ENCODE data around the gene TMEM178A.

Gene TMEM178A

GRCh38 chr2:39640107-39640506 is 25.6 kb upstream of the TMEM178A start:
- Histone ChIP-seq H3K14ac (ENCODE audit: low read length) (no peak overlapping the region), H3K36me3 (ENCODE audit: control insufficient read depth in 1 of 2, insufficient read depth in 2 of 2, low read length in 2 of 2) (no peaks in the 10 kb centered on the region), H2AFZ (ENCODE audit: insufficient read depth, low read length, poor library complexity) (no peak overlapping the region), H3K23ac (ENCODE audit: low read length) (no peak overlapping the region), H2BK120ac (ENCODE audit: insufficient read depth, low read length, poor library complexity) (no peak overlapping the region), H4K91ac (ENCODE audit: low read depth, low read length) (no peak overlapping the region), H3K4me1 (ENCODE audit: control insufficient read depth in 1 of 2, insufficient read depth in 2 of 2, low read length in 2 of 2) (peaks cover 0 to 2% of the 10 kb centered on the region in 2 experiments), H3K18ac (ENCODE audit: low read length) (no peak overlapping the region), H3K9ac (ENCODE audit: low read length) (no peak overlapping the region), H4K12ac (ENCODE audit: low read depth, low read length) (no peak overlapping the region), H3K4me2 (ENCODE audit: low read length) (no peak overlapping the region), H3K9me3 (ENCODE audit: insufficient read depth, low read depth, low read length) (no peaks in the 10 kb centered on the region), H3K27ac (ENCODE audit: low read depth, low read length) (no peak overlapping the region), H2AK5ac (ENCODE audit: low read length) (no peak overlapping the region), H2BK12ac (ENCODE audit: low read length) (no peak overlapping the region), H4K8ac (ENCODE audit: low read depth, low read length) (no peak overlapping the region), H3K79me2 (ENCODE audit: control insufficient read depth, insufficient read depth, low read length, poor library complexity) (no peaks in the 10 kb centered on the region), H3K4ac (ENCODE audit: low read depth, low read length) (no peak overlapping the region), H3K4me3 (ENCODE audit: low read depth, low read length) (no peak overlapping the region), H3K27me3 (ENCODE audit: insufficient read depth, low read length) (no peaks in the 10 kb centered on the region), H2BK5ac (ENCODE audit: low read depth, low read length, poor library complexity) (no peak overlapping the region), H3K79me1 (ENCODE audit: low read length) (no peaks in the 10 kb centered on the region)
- no CpG with 5 or more reads among the region's 2 CpGs for WGBS (ENCODE audit: extremely low coverage, insufficient coverage, insufficient read length)
- DNase-seq: no peak

- Histone ChIP-seq H3K79me1 (ENCODE audit: low read length) (no peaks in the 10 kb centered on the region), H2AFZ (ENCODE audit: insufficient read depth, low read length, poor library complexity) (no peak overlapping the region), H3K4me2 (ENCODE audit: low read length) (no peak overlapping the region), H3K23ac (ENCODE audit: low read length) (no peak overlapping the region), H4K12ac (ENCODE audit: low read depth, low read length) (no peak overlapping the region), H3K27me3 (ENCODE audit: insufficient read depth, low read length) (no peaks in the 10 kb centered on the region), H3K9ac (ENCODE audit: low read length) (no peak overlapping the region), H3K27ac (ENCODE audit: low read depth, low read length) (no peak overlapping the region), H3K4ac (ENCODE audit: low read depth, low read length) (no peak overlapping the region), H2BK5ac (ENCODE audit: low read depth, low read length, poor library complexity) (no peak overlapping the region), H3K18ac (ENCODE audit: low read length) (no peak overlapping the region), H3K36me3 (ENCODE audit: control insufficient read depth in 1 of 2, insufficient read depth in 2 of 2, low read length in 2 of 2) (no peaks in the 10 kb centered on the region), H2BK12ac (ENCODE audit: low read length) (no peak overlapping the region), H4K91ac (ENCODE audit: low read depth, low read length) (no peak overlapping the region), H4K8ac (ENCODE audit: low read depth, low read length) (no peak overlapping the region), H3K79me2 (ENCODE audit: control insufficient read depth, insufficient read depth, low read length, poor library complexity) (no peaks in the 10 kb centered on the region), H3K14ac (ENCODE audit: low read length) (no peak overlapping the region), H2AK5ac (ENCODE audit: low read length) (no peak overlapping the region), H3K4me3 (ENCODE audit: low read depth, low read length) (no peak overlapping the region), H2BK120ac (ENCODE audit: insufficient read depth, low read length, poor library complexity) (no peak overlapping the region), H3K4me1 (ENCODE audit: control insufficient read depth in 1 of 2, insufficient read depth in 2 of 2, low read length in 2 of 2) (peaks cover 0 to 2% of the 10 kb centered on the region in 2 experiments), H3K9me3 (ENCODE audit: insufficient read depth, low read depth, low read length) (no peaks in the 10 kb centered on the region)
- no peak for DNase-seq
- no CpG with 5 or more reads among the region's 2 CpGs for whole genome bisulfite sequencing (ENCODE audit: extremely low coverage, insufficient coverage, insufficient read length)
Observed at GRCh38 chr2:39640681-39641080, 25.0 kb upstream of the TMEM178A start.

DNA sequence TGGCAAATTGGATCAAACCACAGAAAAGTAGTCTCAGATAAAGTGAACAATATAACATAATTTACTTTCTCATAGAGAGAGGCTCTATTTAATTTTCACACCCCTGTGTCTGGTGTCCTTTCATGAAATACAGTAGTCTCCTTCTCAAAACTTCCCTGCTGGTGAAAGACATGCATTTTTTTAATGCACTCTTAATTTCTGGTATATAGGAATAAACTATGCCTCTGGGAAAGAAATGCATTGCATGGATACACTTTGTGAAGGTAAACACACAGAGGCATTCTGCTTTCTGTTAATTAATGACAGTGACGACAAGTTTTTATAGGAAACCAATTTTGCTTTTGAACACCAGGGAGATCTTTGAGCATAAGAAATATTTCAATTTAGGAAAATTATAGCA is 24.1 kb upstream of the TMEM178A start:
- Histone ChIP-seq H3K9me3 (ENCODE audit: insufficient read depth, low read depth, low read length) (no peaks in the 10 kb centered on the region), H4K91ac (ENCODE audit: low read depth, low read length) (no peak overlapping the region), H3K14ac (ENCODE audit: low read length) (no peak overlapping the region), H3K4me2 (ENCODE audit: low read length) (no peak overlapping the region), H2BK12ac (ENCODE audit: low read length) (no peak overlapping the region), H4K12ac (ENCODE audit: low read depth, low read length) (no peak overlapping the region), H2AFZ (ENCODE audit: insufficient read depth, low read length, poor library complexity) (no peak overlapping the region), H3K27ac (ENCODE audit: low read depth, low read length) (no peak overlapping the region), H2BK5ac (ENCODE audit: low read depth, low read length, poor library complexity) (no peak overlapping the region), H4K8ac (ENCODE audit: low read depth, low read length) (no peak overlapping the region), H3K79me2 (ENCODE audit: control insufficient read depth, insufficient read depth, low read length, poor library complexity) (no peaks in the 10 kb centered on the region), H3K23ac (ENCODE audit: low read length) (no peak overlapping the region), H3K4me3 (ENCODE audit: low read depth, low read length) (no peak overlapping the region), H3K79me1 (ENCODE audit: low read length) (no peaks in the 10 kb centered on the region), H3K18ac (ENCODE audit: low read length) (no peak overlapping the region), H3K4me1 (ENCODE audit: control insufficient read depth in 1 of 2, insufficient read depth in 2 of 2, low read length in 2 of 2) (peaks cover 0 to 2% of the 10 kb centered on the region in 2 experiments), H2BK120ac (ENCODE audit: insufficient read depth, low read length, poor library complexity) (no peak overlapping the region), H3K27me3 (ENCODE audit: insufficient read depth, low read length) (no peaks in the 10 kb centered on the region), H2AK5ac (ENCODE audit: low read length) (no peak overlapping the region), H3K9ac (ENCODE audit: low read length) (no peak overlapping the region), H3K36me3 (ENCODE audit: control insufficient read depth in 1 of 2, insufficient read depth in 2 of 2, low read length in 2 of 2) (no peaks in the 10 kb centered on the region), H3K4ac (ENCODE audit: low read depth, low read length) (no peak overlapping the region)
- no peak for DNase-seq
- no CpG with 5 or more reads among the region's 1 CpG for WGBS (ENCODE audit: extremely low coverage, insufficient coverage, insufficient read length)

DNA sequence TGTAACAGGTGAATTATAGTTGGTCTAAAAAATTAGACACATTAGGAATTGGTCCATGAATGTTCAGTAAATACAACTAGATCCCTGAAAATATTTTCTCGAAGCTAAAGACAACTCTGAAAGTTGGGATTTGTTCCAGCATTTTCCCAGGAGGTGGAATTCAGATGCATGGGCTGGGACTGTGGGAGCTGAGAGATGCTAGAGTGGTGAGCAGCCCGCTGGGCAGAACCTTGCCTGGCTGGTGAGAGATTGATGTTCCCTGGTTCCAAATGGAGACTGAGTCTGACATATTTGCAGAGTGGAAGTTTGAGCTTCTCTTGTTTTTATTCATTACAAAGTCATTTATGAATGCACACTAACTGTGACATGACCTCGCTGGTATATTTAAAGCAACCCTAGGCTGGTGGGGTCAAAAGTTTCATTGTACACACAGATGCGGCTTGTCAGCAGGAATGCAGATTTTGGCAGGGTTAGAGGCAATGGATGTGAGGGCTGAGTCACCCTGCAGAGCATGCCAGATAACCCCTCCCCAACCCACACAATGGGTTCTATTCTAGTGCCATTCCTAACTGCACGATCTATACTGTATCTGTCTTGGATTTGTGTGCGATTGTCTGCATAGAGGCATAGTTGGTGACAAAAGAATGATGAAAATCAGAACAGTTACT is 23.5 kb upstream of the TMEM178A start:
- Histone ChIP-seq H3K79me2 (ENCODE audit: control insufficient read depth, insufficient read depth, low read length, poor library complexity) (no peaks in the 10 kb centered on the region), H3K9ac (ENCODE audit: low read length) (no peak overlapping the region), H3K23ac (ENCODE audit: low read length) (no peak overlapping the region), H4K12ac (ENCODE audit: low read depth, low read length) (no peak overlapping the region), H3K4me2 (ENCODE audit: low read length) (no peak overlapping the region), H3K27me3 (ENCODE audit: insufficient read depth, low read length) (no peaks in the 10 kb centered on the region), H2BK5ac (ENCODE audit: low read depth, low read length, poor library complexity) (no peak overlapping the region), H3K14ac (ENCODE audit: low read length) (no peak overlapping the region), H3K36me3 (ENCODE audit: control insufficient read depth in 1 of 2, insufficient read depth in 2 of 2, low read length in 2 of 2) (no peaks in the 10 kb centered on the region), H3K27ac (ENCODE audit: low read depth, low read length) (no peak overlapping the region), H4K8ac (ENCODE audit: low read depth, low read length) (no peak overlapping the region), H2AK5ac (ENCODE audit: low read length) (no peak overlapping the region), H3K4me3 (ENCODE audit: low read depth, low read length) (no peak overlapping the region), H2BK12ac (ENCODE audit: low read length) (no peak overlapping the region), H3K79me1 (ENCODE audit: low read length) (no peaks in the 10 kb centered on the region), H4K91ac (ENCODE audit: low read depth, low read length) (no peak overlapping the region), H3K18ac (ENCODE audit: low read length) (no peak overlapping the region), H3K4ac (ENCODE audit: low read depth, low read length) (no peak overlapping the region), H3K9me3 (ENCODE audit: insufficient read depth, low read depth, low read length) (no peaks in the 10 kb centered on the region), H3K4me1 (ENCODE audit: control insufficient read depth in 1 of 2, insufficient read depth in 2 of 2, low read length in 2 of 2) (peaks cover 0 to 2% of the 10 kb centered on the region in 2 experiments), H2BK120ac (ENCODE audit: insufficient read depth, low read length, poor library complexity) (no peak overlapping the region), H2AFZ (ENCODE audit: insufficient read depth, low read length, poor library complexity) (no peak overlapping the region)
- DNase-seq: no peak
- no CpG with 5 or more reads among the region's 6 CpGs for WGBS (ENCODE audit: extremely low coverage, insufficient coverage, insufficient read length)
